BE2C (cell line): Measurements from ENCODE around the gene MSTN.
A peak's percentile ranks its signal among the peaks of the same experiment; 100 is the strongest.

Experiments
- DNase-seq: peaks from one replicate; pipeline ENCODE4 v3.0.0-alpha.2; 2020
- H3K27me3 ChIP-seq: fragments of 250-450 bp; sonication (Bioruptor Pico); 2 replicates; pipeline ENCODE4 v1.5.1; 2020; ENCODE audit warnings: mild to moderate bottlenecking
- H3K36me3 ChIP-seq: fragments of 250-450 bp; sonication (Bioruptor Pico); 2 replicates; pipeline ENCODE4 v1.5.1; 2020; ENCODE audit warnings: mild to moderate bottlenecking
- H3K4me1 ChIP-seq: fragments of 250-450 bp; sonication (Bioruptor Pico); 2 replicates; pipeline ENCODE4 v1.5.1; 2020
- H3K4me3 ChIP-seq: 2 replicates; pipeline ENCODE4 v1.5.1; 2011; ENCODE audit warnings: low read depth, low read length
- H3K9me3 ChIP-seq: fragments of 250-450 bp; sonication (Bioruptor Pico); 2 replicates; pipeline ENCODE4 v1.5.1; 2020
- CTCF ChIP-seq: IDR thresholded peaks from 2 replicates; pipeline ENCODE4 v1.5.1; 2012; ENCODE audit warnings: mild to moderate bottlenecking, low read depth, low read length

Gene MSTN

GRCh38 chr2:190093793-190094192, 31.3 kb upstream of the MSTN start:
- Histone ChIP-seq H3K4me1 (no peaks in the 10 kb centered on the region), H3K27me3 (no peaks in the 10 kb centered on the region), H3K9me3 (no peaks in the 10 kb centered on the region), H3K4me3 (no peak overlapping the region), H3K36me3 (no peaks in the 10 kb centered on the region)
- TF ChIP-seq CTCF = no peak
- no peak for DNase-seq

GRCh38 chr2:190090148-190090547, 27.6 kb upstream of the MSTN start:
- H3K27me3 ChIP-seq = no peaks in the 10 kb centered on the region
- no peak for DNase-seq
- no peaks in the 10 kb centered on the region for H3K36me3 ChIP-seq
- TF ChIP-seq CTCF = no peak
- no peaks in the 10 kb centered on the region for H3K4me1 ChIP-seq
- H3K4me3 ChIP-seq = no peak overlapping the region
- no peaks in the 10 kb centered on the region for H3K9me3 ChIP-seq

- Histone ChIP-seq H3K4me1 (no peaks in the 10 kb centered on the region), H3K9me3 (no peaks in the 10 kb centered on the region), H3K27me3 (no peaks in the 10 kb centered on the region), H3K36me3 (no peaks in the 10 kb centered on the region), H3K4me3 (no peak overlapping the region)
- DNase-seq = peak; percentile 62
- TF ChIP-seq CTCF = peak; percentile 84
Observed at GRCh38 chr2:190088917-190089316, 26.4 kb upstream of the MSTN start.

- H3K9me3 ChIP-seq = no peaks in the 10 kb centered on the region
- no peaks in the 10 kb centered on the region for H3K4me1 ChIP-seq
- H3K36me3 ChIP-seq = no peaks in the 10 kb centered on the region
- no peak overlapping the region for H3K4me3 ChIP-seq
- TF ChIP-seq CTCF = peak; percentile 39; the same call in 1 of the 2 replicates
- no peaks in the 10 kb centered on the region for H3K27me3 ChIP-seq
- no peak for DNase-seq
Observed at GRCh38 chr2:190084704-190085103, 22.2 kb upstream of the MSTN start.

GRCh38 chr2:190082118-190082517, 19.6 kb upstream of the MSTN start:
- Histone ChIP-seq H3K9me3 (no peaks in the 10 kb centered on the region), H3K27me3 (no peaks in the 10 kb centered on the region), H3K4me3 (no peak overlapping the region), H3K36me3 (no peaks in the 10 kb centered on the region), H3K4me1 (no peaks in the 10 kb centered on the region)
- DNase-seq = no peak
- no peak for TF ChIP-seq CTCF

- Histone ChIP-seq H3K9me3 (no peaks in the 10 kb centered on the region), H3K4me3 (no peak overlapping the region), H3K36me3 (no peaks in the 10 kb centered on the region), H3K4me1 (no peaks in the 10 kb centered on the region), H3K27me3 (no peaks in the 10 kb centered on the region)
- TF ChIP-seq CTCF = no peak
- DNase-seq = no peak
Observed at GRCh38 chr2:190080527-190081049, 18.1 kb upstream of the MSTN start.
